Astrocyte of the spinal cord (primary cell): ENCODE measurements around the gene NUDT1.

Experiments used
- DNase-seq: peaks from one replicate; pipeline ENCODE4 v3.0.0; 2011; ENCODE audit warnings: low read depth, low spot score
- H3K4me3 ChIP-seq: 2 replicates; pipeline ENCODE4 v1.5.1; 2011; ENCODE audit warnings: low read depth, mild to moderate bottlenecking, low read length, moderate library complexity
- CTCF ChIP-seq: IDR thresholded peaks from 2 replicates; pipeline ENCODE4 v1.5.1; 2012; ENCODE audit warnings: low read depth, mild to moderate bottlenecking, low read length, inconsistent platforms
- in situ Hi-C: cut with HindIII; loops from 2 replicates; pipeline ENCODE4 v1.10.0; 2017; ENCODE audit warnings: low sequenced_read_pairs

NUDT1 gene

GRCh38 chr7:2205036-2205780 lies 36.8 kb upstream of the NUDT1 start:
- no peak overlapping the region for H3K4me3 ChIP-seq
- DNase-seq, result no peak
- in situ Hi-C loops, result no loop called here
- TF ChIP-seq CTCF, result no peak

GRCh38 chr7:2208712-2209111 lies 33.3 kb upstream of the NUDT1 start:
- no peak overlapping the region for H3K4me3 ChIP-seq
- in situ Hi-C loops, result no loop called here
- no peak for DNase-seq
- no peak for TF ChIP-seq CTCF

- TF ChIP-seq CTCF, result peak; percentile 89
- DNase-seq, result peak; percentile 62
- no peak overlapping the region for H3K4me3 ChIP-seq
- in situ Hi-C loops, result no loop called here
These were observed 32.7 kb upstream of the NUDT1 start for GRCh38 chr7:2209146-2209960.

- TF ChIP-seq CTCF, result no peak
- in situ Hi-C loops, result no loop called here
- DNase-seq, result no peak
- H3K4me3 ChIP-seq, result no peak overlapping the region
These were observed 32.1 kb upstream of the NUDT1 start for GRCh38 chr7:2209961-2210323.

- no peak for TF ChIP-seq CTCF
- in situ Hi-C loops, result no loop called here
- no peak for DNase-seq
- no peak overlapping the region for H3K4me3 ChIP-seq
These were observed 31.3 kb upstream of the NUDT1 start for GRCh38 chr7:2210551-2211258.

- no peak for DNase-seq
- in situ Hi-C loops, result no loop called here
- H3K4me3 ChIP-seq, result no peak overlapping the region
- no peak for TF ChIP-seq CTCF
These were observed 30.7 kb upstream of the NUDT1 start for GRCh38 chr7:2211259-2211880.
